SU-DHL-6 (cell line): ENCODE measurements around the gene MAMDC4.

Source experiments
- EZH2phosphoT487 ChIP-seq: fragments of 200-600 bp; sonication (generic), shearing (Covaris generic); conservative IDR thresholded peaks from 2 replicates; pipeline ENCODE4 v1.6.1; 2018; ENCODE audit warnings: mild to moderate bottlenecking, antibody characterized with exemption, low read length, moderate library complexity, mixed read lengths
- TF ChIP-seq, protein P1 (sequence below): fragments of 200-600 bp; sonication (generic); IDR thresholded peaks from one replicate; pipeline ENCODE4 v1.5.1; 2017; ENCODE audit warnings: antibody characterized with exemption, mild to moderate bottlenecking, low read length, moderate library complexity; ENCODE audit not compliant: insufficient read depth, poor library complexity, severe bottlenecking

- TF ChIP-seq, protein P1, sequence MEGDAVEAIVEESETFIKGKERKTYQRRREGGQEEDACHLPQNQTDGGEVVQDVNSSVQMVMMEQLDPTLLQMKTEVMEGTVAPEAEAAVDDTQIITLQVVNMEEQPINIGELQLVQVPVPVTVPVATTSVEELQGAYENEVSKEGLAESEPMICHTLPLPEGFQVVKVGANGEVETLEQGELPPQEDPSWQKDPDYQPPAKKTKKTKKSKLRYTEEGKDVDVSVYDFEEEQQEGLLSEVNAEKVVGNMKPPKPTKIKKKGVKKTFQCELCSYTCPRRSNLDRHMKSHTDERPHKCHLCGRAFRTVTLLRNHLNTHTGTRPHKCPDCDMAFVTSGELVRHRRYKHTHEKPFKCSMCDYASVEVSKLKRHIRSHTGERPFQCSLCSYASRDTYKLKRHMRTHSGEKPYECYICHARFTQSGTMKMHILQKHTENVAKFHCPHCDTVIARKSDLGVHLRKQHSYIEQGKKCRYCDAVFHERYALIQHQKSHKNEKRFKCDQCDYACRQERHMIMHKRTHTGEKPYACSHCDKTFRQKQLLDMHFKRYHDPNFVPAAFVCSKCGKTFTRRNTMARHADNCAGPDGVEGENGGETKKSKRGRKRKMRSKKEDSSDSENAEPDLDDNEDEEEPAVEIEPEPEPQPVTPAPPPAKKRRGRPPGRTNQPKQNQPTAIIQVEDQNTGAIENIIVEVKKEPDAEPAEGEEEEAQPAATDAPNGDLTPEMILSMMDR = no peak
- TF ChIP-seq EZH2phosphoT487 = no peak
Measured at GRCh38 chr9:136902259-136902821, 50.2 kb downstream of the MAMDC4 start.
